IMR-90 (cell line): ENCODE measurements around the gene HPSE2. TPM values are rescaled to one million over a fixed set of nuclear protein-coding genes. Genes with fewer than 3 reads are reported as not detected.

Experiments used
- ATAC-seq: fragments of 200-7000 bp; cut with Tn5 transposase; 2 replicates; pipeline ENCODE4 v1.9.1; 2020; ENCODE audit warnings: low read depth, mild to moderate bottlenecking, moderate library complexity
- BruUV-seq: library from RNA; stranded (reverse); fragments of 400-500 nt; replicated peaks from 2 replicates; lab custom pipeline; 2021; lab: Mats Ljungman, UMichigan
- CTCF ChIA-PET: fragments of 300-600 bp; formaldehyde crosslinking; extraction: SDS; loops from one replicate; lab custom pipeline; 2021; ENCODE audit warnings: antibody characterized with exemption; lab: Yijun Ruan, JAX
- POLR2A ChIA-PET: fragments of 300-600 bp; sonication (Branson Sonifier 250); formaldehyde crosslinking; loops from one replicate; lab custom pipeline; 2022; ENCODE audit warnings: antibody characterized with exemption; ENCODE audit not compliant: unreplicated experiment; lab: Charles Lee
- DNase-seq: peaks from one replicate; pipeline ENCODE4 v3.0.0; 2013
- H2AFZ ChIP-seq: replicated peaks from 2 replicates; pipeline ENCODE3; 2013; ENCODE audit warnings: low read length, mild to moderate bottlenecking; ENCODE audit not compliant: poor library complexity
- H2AK5ac ChIP-seq: 2 replicates; pipeline ENCODE4 v1.6.1; 2013; ENCODE audit warnings: low read depth, low read length, inconsistent platforms
- H2AK9ac ChIP-seq: replicated peaks from 2 replicates; pipeline ENCODE3; 2013; ENCODE audit warnings: mild to moderate bottlenecking, low read depth, low read length, moderate library complexity; ENCODE audit not compliant: poor library complexity
- H2BK120ac ChIP-seq: 2 replicates; pipeline ENCODE4 v1.6.1; 2013; ENCODE audit warnings: low read depth, low read length, inconsistent platforms
- H2BK15ac ChIP-seq: 3 replicates; pipeline ENCODE4 v1.6.1; 2013; ENCODE audit warnings: low read depth, low read length, inconsistent platforms
- H2BK20ac ChIP-seq: 2 replicates; pipeline ENCODE4 v1.6.1; 2013; ENCODE audit warnings: low read depth, mild to moderate bottlenecking, inconsistent platforms, low read length, moderate library complexity
- H2BK5ac ChIP-seq: 2 replicates; pipeline ENCODE4 v1.6.1; 2013; ENCODE audit warnings: mild to moderate bottlenecking, low read depth, low read length, inconsistent platforms; ENCODE audit not compliant: poor library complexity, severe bottlenecking
- H3K14ac ChIP-seq: replicated peaks from 2 replicates; pipeline ENCODE4 v1.6.1; 2013; ENCODE audit warnings: low read depth, low read length, inconsistent platforms
- H3K18ac ChIP-seq: 2 replicates; pipeline ENCODE4 v1.6.1; 2013; ENCODE audit warnings: low read depth, low read length, control low read depth
- H3K23ac ChIP-seq: 2 replicates; pipeline ENCODE4 v1.6.1; 2013; ENCODE audit warnings: low read depth, low read length, inconsistent platforms
- H3K27ac ChIP-seq: 2 replicates; pipeline ENCODE4 v1.5.1; 2013; ENCODE audit warnings: mild to moderate bottlenecking, control low read depth, low read length; ENCODE audit not compliant: insufficient read depth
- H3K27me3 ChIP-seq: 2 replicates; pipeline ENCODE4 v1.6.1; 2013; ENCODE audit warnings: low read length; ENCODE audit not compliant: control insufficient read depth, insufficient read depth
- H3K36me3 ChIP-seq: 2 replicates; pipeline ENCODE4 v1.6.1; 2013; ENCODE audit warnings: low read length, mixed read lengths; ENCODE audit not compliant: control insufficient read depth, insufficient read depth
- H3K4ac ChIP-seq: 2 replicates; pipeline ENCODE4 v1.6.1; 2013; ENCODE audit warnings: low read depth, low read length, inconsistent platforms
- H3K4me1 ChIP-seq: 2 replicates; pipeline ENCODE4 v1.6.1; 2013; ENCODE audit warnings: low read length, mixed read lengths; ENCODE audit not compliant: control insufficient read depth, insufficient read depth
- H3K4me2 ChIP-seq: 2 replicates; pipeline ENCODE4 v1.6.1; 2013; ENCODE audit warnings: low read depth, mild to moderate bottlenecking, control low read depth, low read length, moderate library complexity
- H3K4me3 ChIP-seq: 2 replicates; pipeline ENCODE4 v1.5.1; 2013; ENCODE audit warnings: low read depth, mild to moderate bottlenecking, control low read depth, low read length, moderate library complexity; ENCODE audit not compliant: insufficient read depth
- H3K56ac ChIP-seq: 2 replicates; pipeline ENCODE4 v1.6.1; 2013; ENCODE audit warnings: low read length, inconsistent platforms; ENCODE audit not compliant: insufficient read depth; ENCODE audit errors: extremely low read depth
- H3K79me1 ChIP-seq, 2 experiments: 2 replicates each; pipeline ENCODE4 v1.6.1; 2013; ENCODE audit warnings: low read length in 2 of 2, inconsistent platforms in 1 of 2, low read depth in 1 of 2
- H3K9ac ChIP-seq: 2 replicates; pipeline ENCODE4 v1.6.1; 2013; ENCODE audit warnings: low read depth, low read length, control low read depth
- H3K9me1 ChIP-seq: 2 replicates; pipeline ENCODE4 v1.6.1; 2013; ENCODE audit warnings: low read length, inconsistent platforms; ENCODE audit not compliant: insufficient read depth
- H3K9me3 ChIP-seq: 2 replicates; pipeline ENCODE4 v1.6.1; 2013; ENCODE audit warnings: low read length; ENCODE audit not compliant: control insufficient read depth, insufficient read depth
- H4K20me1 ChIP-seq: 2 replicates; pipeline ENCODE4 v1.6.1; 2013; ENCODE audit warnings: low read length, inconsistent platforms; ENCODE audit not compliant: insufficient read depth
- H4K5ac ChIP-seq: 2 replicates; pipeline ENCODE4 v1.6.1; 2013; ENCODE audit warnings: mild to moderate bottlenecking, low read depth, low read length, control low read depth
- H4K8ac ChIP-seq, 2 experiments: 2 replicates each; pipeline ENCODE4 v1.6.1; 2013; ENCODE audit warnings: low read depth in 2 of 2, low read length in 2 of 2, control low read depth in 1 of 2, inconsistent platforms in 1 of 2
- H4K91ac ChIP-seq: 2 replicates; pipeline ENCODE4 v1.6.1; 2013; ENCODE audit warnings: low read depth, low read length, inconsistent platforms; ENCODE audit not compliant: insufficient read depth
- BHLHE40 ChIP-seq: fragments of 150-350 bp; IDR thresholded peaks from 2 replicates; pipeline ENCODE4 v1.6.1; 2016; ENCODE audit warnings: mild to moderate bottlenecking, low read depth, low read length
- CEBPB ChIP-seq: IDR thresholded peaks from 2 replicates; pipeline ENCODE4 v1.6.1; 2012; ENCODE audit warnings: low read depth, low read length, improper control_type of control experiment
- CHD1 ChIP-seq: IDR thresholded peaks from 2 replicates; pipeline ENCODE4 v1.6.1; 2012; ENCODE audit warnings: low read depth, low read length, improper control_type of control experiment
- ELK1 ChIP-seq: fragments of 150-350 bp; IDR thresholded peaks from 2 replicates; pipeline ENCODE4 v1.6.1; 2016; ENCODE audit warnings: low read depth, mild to moderate bottlenecking, low read length, moderate library complexity, borderline replicate concordance
- FOS ChIP-seq: fragments of 150-350 bp; IDR thresholded peaks from 2 replicates; pipeline ENCODE4 v1.6.1; 2016; ENCODE audit warnings: low read depth, low read length
- MAFK ChIP-seq: IDR thresholded peaks from 2 replicates; pipeline ENCODE4 v1.6.1; 2012; ENCODE audit warnings: low read depth, low read length, improper control_type of control experiment
- MAZ ChIP-seq: IDR thresholded peaks from 2 replicates; pipeline ENCODE4 v1.6.1; 2012; ENCODE audit warnings: low read depth, mild to moderate bottlenecking, low read length, improper control_type of control experiment, moderate library complexity, borderline replicate concordance
- MXI1 ChIP-seq: IDR thresholded peaks from 2 replicates; pipeline ENCODE4 v1.6.1; 2012; ENCODE audit warnings: low read depth, mild to moderate bottlenecking, low read length, moderate library complexity, borderline replicate concordance
- NFE2L2 ChIP-seq: fragments of 150-350 bp; IDR thresholded peaks from 2 replicates; pipeline ENCODE4 v1.6.1; 2016; ENCODE audit warnings: low read depth, mild to moderate bottlenecking, low read length
- POLR2A ChIP-seq: IDR thresholded peaks from 2 replicates; pipeline ENCODE4 v1.6.1; 2012; ENCODE audit warnings: mild to moderate bottlenecking, low read depth, low read length
- RAD21 ChIP-seq: IDR thresholded peaks from 2 replicates; pipeline ENCODE4 v1.6.1; 2012; ENCODE audit warnings: low read length, improper control_type of control experiment
- RCOR1 ChIP-seq: IDR thresholded peaks from 2 replicates; pipeline ENCODE4 v1.6.1; 2012; ENCODE audit warnings: mild to moderate bottlenecking, low read length, improper control_type of control experiment; ENCODE audit not compliant: insufficient replicate concordance
- RFX5 ChIP-seq: IDR thresholded peaks from 2 replicates; pipeline ENCODE4 v1.8.0; 2012; ENCODE audit warnings: low read depth, mild to moderate bottlenecking, low read length, moderate library complexity
- SMC3 ChIP-seq: fragments of 150-350 bp; IDR thresholded peaks from 2 replicates; pipeline ENCODE4 v1.6.1; 2016; ENCODE audit warnings: low read depth, mild to moderate bottlenecking, antibody characterized with exemption, low read length, moderate library complexity
- USF2 ChIP-seq: fragments of 150-350 bp; IDR thresholded peaks from 2 replicates; pipeline ENCODE4 v1.6.1; 2017; ENCODE audit warnings: mild to moderate bottlenecking, antibody characterized with exemption, low read length, low read depth
- dilution Hi-C: fragments of 300-500 bp; cut with HindIII; formaldehyde crosslinking; loops from one replicate; pipeline ENCODE4 v1.14.3; 2018; ENCODE audit warnings: low sequenced_read_pairs; ENCODE audit not compliant: unreplicated experiment
- in situ Hi-C: fragments of 300-500 bp; cut with MboI; formaldehyde crosslinking; loops from 3 replicates; pipeline ENCODE4 v1.14.3; 2019; ENCODE audit warnings: low sequenced_read_pairs, inconsistent platforms, mixed read lengths
- intact Hi-C: fragments of 100-400 bp; cut with micrococcal nuclease; formaldehyde crosslinking; loops from 2 replicates; pipeline ENCODE4 v1.10.0; 2022
- polyA plus RNA-seq, 3 experiments: library from polyadenylated mRNA; depleted of rRNA; stranded (reverse); fragments of >200 nt; gene quantifications; 2 replicates each; pipeline ENCODE4 v1.2.3, GENCODE V29; 2012; ENCODE audit warnings: low replicate concordance in 1 of 3
- total RNA-seq: library from RNA; depleted of rRNA; stranded (reverse); fragments of >200 nt; gene quantifications from 2 replicates; pipeline ENCODE4 v1.2.3, GENCODE V29; 2012
- TF ChIP-seq, protein P1 (sequence below): conservative IDR thresholded peaks from 2 replicates; pipeline ENCODE4 v1.5.1; 2012; ENCODE audit warnings: mild to moderate bottlenecking, low read depth, low read length, improper control_type of control experiment

HPSE2 gene
- total and polyA plus RNA-seq, 2 of the 4 experiments (the other 2 are of a cell fraction) = not detected

- H2BK15ac ChIP-seq = no peak overlapping the region
- no peak overlapping the region for H4K91ac ChIP-seq
- H3K14ac ChIP-seq = no peak overlapping the region
- H3K9me3 ChIP-seq = no peaks in the 10 kb centered on the region
- H2AK5ac ChIP-seq = no peak overlapping the region
- H3K4me2 ChIP-seq = no peak overlapping the region
- H2BK20ac ChIP-seq = no peak overlapping the region
- no peak overlapping the region for H3K4me3 ChIP-seq
- no peak overlapping the region for H3K56ac ChIP-seq
- no peak overlapping the region for H3K9ac ChIP-seq
- H4K20me1 ChIP-seq = no peaks in the 10 kb centered on the region
- POLR2A ChIA-PET = no interaction called here
- H4K8ac ChIP-seq = no peak overlapping the region
- TF ChIP-seq MXI1 (no peak), RAD21 (no peak), ELK1 (no peak), FOS (no peak), POLR2A (no peak), CEBPB (no peak), SMC3 (no peak), MAZ (no peak), MAFK (no peak), RFX5 (no peak), NFE2L2 (no peak), USF2 (no peak), BHLHE40 (no peak), RCOR1 (no peak), CHD1 (no peak)
- TF ChIP-seq, protein P1, sequence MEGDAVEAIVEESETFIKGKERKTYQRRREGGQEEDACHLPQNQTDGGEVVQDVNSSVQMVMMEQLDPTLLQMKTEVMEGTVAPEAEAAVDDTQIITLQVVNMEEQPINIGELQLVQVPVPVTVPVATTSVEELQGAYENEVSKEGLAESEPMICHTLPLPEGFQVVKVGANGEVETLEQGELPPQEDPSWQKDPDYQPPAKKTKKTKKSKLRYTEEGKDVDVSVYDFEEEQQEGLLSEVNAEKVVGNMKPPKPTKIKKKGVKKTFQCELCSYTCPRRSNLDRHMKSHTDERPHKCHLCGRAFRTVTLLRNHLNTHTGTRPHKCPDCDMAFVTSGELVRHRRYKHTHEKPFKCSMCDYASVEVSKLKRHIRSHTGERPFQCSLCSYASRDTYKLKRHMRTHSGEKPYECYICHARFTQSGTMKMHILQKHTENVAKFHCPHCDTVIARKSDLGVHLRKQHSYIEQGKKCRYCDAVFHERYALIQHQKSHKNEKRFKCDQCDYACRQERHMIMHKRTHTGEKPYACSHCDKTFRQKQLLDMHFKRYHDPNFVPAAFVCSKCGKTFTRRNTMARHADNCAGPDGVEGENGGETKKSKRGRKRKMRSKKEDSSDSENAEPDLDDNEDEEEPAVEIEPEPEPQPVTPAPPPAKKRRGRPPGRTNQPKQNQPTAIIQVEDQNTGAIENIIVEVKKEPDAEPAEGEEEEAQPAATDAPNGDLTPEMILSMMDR = no peak
- no TSS peak for BruUV-seq
- no peak overlapping the region for H2BK5ac ChIP-seq
- DNase-seq = no peak
- dilution Hi-C loops = no loop called here
- in situ Hi-C loops = no loop called here
- H3K23ac ChIP-seq = no peak overlapping the region
- H3K27me3 ChIP-seq = peaks cover 12% of the 10 kb centered on the region
- H3K27ac ChIP-seq = no peak overlapping the region
- no peak overlapping the region for H2AFZ ChIP-seq
- H3K9me1 ChIP-seq = no peaks in the 10 kb centered on the region
- no peak overlapping the region for H2BK120ac ChIP-seq
- H3K79me1 ChIP-seq = no peaks in the 10 kb centered on the region
- H3K4me1 ChIP-seq = peaks cover 2% of the 10 kb centered on the region; the same call in 1 of the 2 replicates
- ATAC-seq = no peak
- no peak overlapping the region for H4K5ac ChIP-seq
- no peak overlapping the region for H3K4ac ChIP-seq
- no peak overlapping the region for H2AK9ac ChIP-seq
- H3K18ac ChIP-seq = no peak overlapping the region
- intact Hi-C loops = no loop called here
- CTCF ChIA-PET = interaction anchor here (0.7 kb wide), 1 partner anchor 44 kb away, joined by 3 read pairs; no protein-coding TSS in a partner anchor
- no peaks in the 10 kb centered on the region for H3K36me3 ChIP-seq
These were observed 761.0 kb downstream of the HPSE2 start for GRCh38 chr10:98474628-98475027.
